ENCODE results near the gene OSTN. TPM values are rescaled to one million over a fixed set of nuclear protein-coding genes. Genes with fewer than 3 reads are reported as not detected.

Gene OSTN
- total and polyA plus RNA-seq, 2 experiments from 2014 or later: not detected

DNA sequence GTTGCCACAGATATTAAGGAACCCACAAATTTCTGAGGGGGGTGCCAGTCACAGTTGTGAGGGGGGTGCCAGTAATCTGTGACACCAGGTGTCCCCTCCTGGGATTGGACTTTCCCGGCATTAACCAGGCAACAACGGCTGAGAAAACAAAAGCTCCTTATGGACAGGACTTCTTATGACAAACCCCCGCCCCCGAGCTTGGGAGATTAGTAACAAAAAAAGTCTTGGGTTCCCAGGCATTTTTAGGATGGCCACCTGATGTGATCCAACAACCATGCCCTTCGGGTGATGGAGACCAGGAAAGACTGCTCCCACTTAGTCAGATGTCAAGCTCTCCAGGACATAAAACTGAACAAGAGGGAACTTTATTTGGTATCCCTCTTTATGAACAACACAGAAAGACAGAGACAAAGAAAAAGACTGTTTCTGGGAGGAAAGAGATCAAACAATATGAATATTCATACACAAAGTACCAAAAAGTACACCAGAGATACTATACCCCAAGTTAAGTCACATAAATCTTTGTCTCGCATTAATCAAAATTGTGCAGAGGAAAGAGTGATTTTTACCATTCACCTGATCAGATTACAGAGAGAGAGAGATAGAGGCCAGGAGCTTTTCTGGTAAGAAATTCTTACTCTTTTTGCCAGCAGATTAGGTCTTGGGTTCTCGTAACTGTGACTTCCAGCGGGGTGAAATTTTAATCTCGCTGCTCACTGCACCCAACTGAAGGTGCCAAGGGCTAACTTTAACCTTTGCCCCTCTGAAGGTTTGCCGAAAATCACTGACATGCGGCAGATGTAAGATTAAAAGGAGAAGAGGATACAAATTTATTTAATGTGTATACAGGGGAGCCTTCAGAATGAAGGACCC lies 61.6 kb downstream of the OSTN start (continued):
- TF ChIP-seq, protein P1, sequence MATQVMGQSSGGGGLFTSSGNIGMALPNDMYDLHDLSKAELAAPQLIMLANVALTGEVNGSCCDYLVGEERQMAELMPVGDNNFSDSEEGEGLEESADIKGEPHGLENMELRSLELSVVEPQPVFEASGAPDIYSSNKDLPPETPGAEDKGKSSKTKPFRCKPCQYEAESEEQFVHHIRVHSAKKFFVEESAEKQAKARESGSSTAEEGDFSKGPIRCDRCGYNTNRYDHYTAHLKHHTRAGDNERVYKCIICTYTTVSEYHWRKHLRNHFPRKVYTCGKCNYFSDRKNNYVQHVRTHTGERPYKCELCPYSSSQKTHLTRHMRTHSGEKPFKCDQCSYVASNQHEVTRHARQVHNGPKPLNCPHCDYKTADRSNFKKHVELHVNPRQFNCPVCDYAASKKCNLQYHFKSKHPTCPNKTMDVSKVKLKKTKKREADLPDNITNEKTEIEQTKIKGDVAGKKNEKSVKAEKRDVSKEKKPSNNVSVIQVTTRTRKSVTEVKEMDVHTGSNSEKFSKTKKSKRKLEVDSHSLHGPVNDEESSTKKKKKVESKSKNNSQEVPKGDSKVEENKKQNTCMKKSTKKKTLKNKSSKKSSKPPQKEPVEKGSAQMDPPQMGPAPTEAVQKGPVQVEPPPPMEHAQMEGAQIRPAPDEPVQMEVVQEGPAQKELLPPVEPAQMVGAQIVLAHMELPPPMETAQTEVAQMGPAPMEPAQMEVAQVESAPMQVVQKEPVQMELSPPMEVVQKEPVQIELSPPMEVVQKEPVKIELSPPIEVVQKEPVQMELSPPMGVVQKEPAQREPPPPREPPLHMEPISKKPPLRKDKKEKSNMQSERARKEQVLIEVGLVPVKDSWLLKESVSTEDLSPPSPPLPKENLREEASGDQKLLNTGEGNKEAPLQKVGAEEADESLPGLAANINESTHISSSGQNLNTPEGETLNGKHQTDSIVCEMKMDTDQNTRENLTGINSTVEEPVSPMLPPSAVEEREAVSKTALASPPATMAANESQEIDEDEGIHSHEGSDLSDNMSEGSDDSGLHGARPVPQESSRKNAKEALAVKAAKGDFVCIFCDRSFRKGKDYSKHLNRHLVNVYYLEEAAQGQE (IDR thresholded peaks at IDR 0.05; ENCODE audit: unreplicated experiment): no peak
- TF ChIP-seq, protein P2, sequence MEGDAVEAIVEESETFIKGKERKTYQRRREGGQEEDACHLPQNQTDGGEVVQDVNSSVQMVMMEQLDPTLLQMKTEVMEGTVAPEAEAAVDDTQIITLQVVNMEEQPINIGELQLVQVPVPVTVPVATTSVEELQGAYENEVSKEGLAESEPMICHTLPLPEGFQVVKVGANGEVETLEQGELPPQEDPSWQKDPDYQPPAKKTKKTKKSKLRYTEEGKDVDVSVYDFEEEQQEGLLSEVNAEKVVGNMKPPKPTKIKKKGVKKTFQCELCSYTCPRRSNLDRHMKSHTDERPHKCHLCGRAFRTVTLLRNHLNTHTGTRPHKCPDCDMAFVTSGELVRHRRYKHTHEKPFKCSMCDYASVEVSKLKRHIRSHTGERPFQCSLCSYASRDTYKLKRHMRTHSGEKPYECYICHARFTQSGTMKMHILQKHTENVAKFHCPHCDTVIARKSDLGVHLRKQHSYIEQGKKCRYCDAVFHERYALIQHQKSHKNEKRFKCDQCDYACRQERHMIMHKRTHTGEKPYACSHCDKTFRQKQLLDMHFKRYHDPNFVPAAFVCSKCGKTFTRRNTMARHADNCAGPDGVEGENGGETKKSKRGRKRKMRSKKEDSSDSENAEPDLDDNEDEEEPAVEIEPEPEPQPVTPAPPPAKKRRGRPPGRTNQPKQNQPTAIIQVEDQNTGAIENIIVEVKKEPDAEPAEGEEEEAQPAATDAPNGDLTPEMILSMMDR (conservative IDR thresholded peaks at IDR 0.05; ENCODE audit: low read depth in 2 of 2): no peak
- TF ChIP-seq EZH2phosphoT487 (IDR thresholded peaks at IDR 0.05; ENCODE audit: unreplicated experiment) (no peak), JUNB (IDR thresholded peaks at IDR 0.05; ENCODE audit: unreplicated experiment) (no peak), ZNF331 (CRISPR knock-in tag; IDR thresholded peaks at IDR 0.05; ENCODE audit: low read depth) (no peak), CREB1 (CRISPR knock-in tag; IDR thresholded peaks at IDR 0.05; ENCODE audit: low read depth) (no peak), STAT1 (IDR thresholded peaks at IDR 0.05; ENCODE audit: unreplicated experiment) (no peak), ZNF114 (CRISPR knock-in tag; IDR thresholded peaks at IDR 0.05) (no peak), POLR2AphosphoS5 (IDR thresholded peaks at IDR 0.05; ENCODE audit: low read depth) (no peak)
- TF ChIP-seq, protein P3, sequence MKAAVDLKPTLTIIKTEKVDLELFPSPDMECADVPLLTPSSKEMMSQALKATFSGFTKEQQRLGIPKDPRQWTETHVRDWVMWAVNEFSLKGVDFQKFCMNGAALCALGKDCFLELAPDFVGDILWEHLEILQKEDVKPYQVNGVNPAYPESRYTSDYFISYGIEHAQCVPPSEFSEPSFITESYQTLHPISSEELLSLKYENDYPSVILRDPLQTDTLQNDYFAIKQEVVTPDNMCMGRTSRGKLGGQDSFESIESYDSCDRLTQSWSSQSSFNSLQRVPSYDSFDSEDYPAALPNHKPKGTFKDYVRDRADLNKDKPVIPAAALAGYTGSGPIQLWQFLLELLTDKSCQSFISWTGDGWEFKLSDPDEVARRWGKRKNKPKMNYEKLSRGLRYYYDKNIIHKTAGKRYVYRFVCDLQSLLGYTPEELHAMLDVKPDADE (IDR thresholded peaks at IDR 0.05): no peak

GRCh38 chr3:191261304-191261638 lies 62.2 kb downstream of the OSTN start:
- no peak for DNase-seq (ENCODE audit: low spot score)
- Histone ChIP-seq H3K9me2 (ENCODE audit: insufficient read depth) (no peaks in the 10 kb centered on the region), H3K4me1 (ENCODE audit: insufficient read depth) (peaks cover 38% of the 10 kb centered on the region), H3F3A (replicated peaks; ENCODE audit: low read depth) (no peaks in the 10 kb centered on the region), H3K36me3 (ENCODE audit: insufficient read depth) (no peaks in the 10 kb centered on the region), H4K20me1 (replicated peaks; ENCODE audit: insufficient read depth) (no peaks in the 10 kb centered on the region), H3K4me2 (0 out of 2 replicates have a peak overlapping the region, but pooled peaks have one; percentile 4), H3K27me3 (ENCODE audit: insufficient read depth) (no peaks in the 10 kb centered on the region), H3K27ac (ENCODE audit: low read depth) (peak overlapping the region; percentile 27), H2AFZ (peak overlapping the region; percentile 45; the same call in 1 of the 2 replicates), H3K79me2 (replicated peaks; ENCODE audit: insufficient read depth) (no peaks in the 10 kb centered on the region), H3K4me3 (no peak overlapping the region)
- peak; percentile 70 for ATAC-seq
- TF ChIP-seq CREB1 (CRISPR knock-in tag; IDR thresholded peaks at IDR 0.05; ENCODE audit: low read depth) (no peak), POLR2AphosphoS5 (IDR thresholded peaks at IDR 0.05; ENCODE audit: low read depth) (no peak)
- TF ChIP-seq, protein P4, sequence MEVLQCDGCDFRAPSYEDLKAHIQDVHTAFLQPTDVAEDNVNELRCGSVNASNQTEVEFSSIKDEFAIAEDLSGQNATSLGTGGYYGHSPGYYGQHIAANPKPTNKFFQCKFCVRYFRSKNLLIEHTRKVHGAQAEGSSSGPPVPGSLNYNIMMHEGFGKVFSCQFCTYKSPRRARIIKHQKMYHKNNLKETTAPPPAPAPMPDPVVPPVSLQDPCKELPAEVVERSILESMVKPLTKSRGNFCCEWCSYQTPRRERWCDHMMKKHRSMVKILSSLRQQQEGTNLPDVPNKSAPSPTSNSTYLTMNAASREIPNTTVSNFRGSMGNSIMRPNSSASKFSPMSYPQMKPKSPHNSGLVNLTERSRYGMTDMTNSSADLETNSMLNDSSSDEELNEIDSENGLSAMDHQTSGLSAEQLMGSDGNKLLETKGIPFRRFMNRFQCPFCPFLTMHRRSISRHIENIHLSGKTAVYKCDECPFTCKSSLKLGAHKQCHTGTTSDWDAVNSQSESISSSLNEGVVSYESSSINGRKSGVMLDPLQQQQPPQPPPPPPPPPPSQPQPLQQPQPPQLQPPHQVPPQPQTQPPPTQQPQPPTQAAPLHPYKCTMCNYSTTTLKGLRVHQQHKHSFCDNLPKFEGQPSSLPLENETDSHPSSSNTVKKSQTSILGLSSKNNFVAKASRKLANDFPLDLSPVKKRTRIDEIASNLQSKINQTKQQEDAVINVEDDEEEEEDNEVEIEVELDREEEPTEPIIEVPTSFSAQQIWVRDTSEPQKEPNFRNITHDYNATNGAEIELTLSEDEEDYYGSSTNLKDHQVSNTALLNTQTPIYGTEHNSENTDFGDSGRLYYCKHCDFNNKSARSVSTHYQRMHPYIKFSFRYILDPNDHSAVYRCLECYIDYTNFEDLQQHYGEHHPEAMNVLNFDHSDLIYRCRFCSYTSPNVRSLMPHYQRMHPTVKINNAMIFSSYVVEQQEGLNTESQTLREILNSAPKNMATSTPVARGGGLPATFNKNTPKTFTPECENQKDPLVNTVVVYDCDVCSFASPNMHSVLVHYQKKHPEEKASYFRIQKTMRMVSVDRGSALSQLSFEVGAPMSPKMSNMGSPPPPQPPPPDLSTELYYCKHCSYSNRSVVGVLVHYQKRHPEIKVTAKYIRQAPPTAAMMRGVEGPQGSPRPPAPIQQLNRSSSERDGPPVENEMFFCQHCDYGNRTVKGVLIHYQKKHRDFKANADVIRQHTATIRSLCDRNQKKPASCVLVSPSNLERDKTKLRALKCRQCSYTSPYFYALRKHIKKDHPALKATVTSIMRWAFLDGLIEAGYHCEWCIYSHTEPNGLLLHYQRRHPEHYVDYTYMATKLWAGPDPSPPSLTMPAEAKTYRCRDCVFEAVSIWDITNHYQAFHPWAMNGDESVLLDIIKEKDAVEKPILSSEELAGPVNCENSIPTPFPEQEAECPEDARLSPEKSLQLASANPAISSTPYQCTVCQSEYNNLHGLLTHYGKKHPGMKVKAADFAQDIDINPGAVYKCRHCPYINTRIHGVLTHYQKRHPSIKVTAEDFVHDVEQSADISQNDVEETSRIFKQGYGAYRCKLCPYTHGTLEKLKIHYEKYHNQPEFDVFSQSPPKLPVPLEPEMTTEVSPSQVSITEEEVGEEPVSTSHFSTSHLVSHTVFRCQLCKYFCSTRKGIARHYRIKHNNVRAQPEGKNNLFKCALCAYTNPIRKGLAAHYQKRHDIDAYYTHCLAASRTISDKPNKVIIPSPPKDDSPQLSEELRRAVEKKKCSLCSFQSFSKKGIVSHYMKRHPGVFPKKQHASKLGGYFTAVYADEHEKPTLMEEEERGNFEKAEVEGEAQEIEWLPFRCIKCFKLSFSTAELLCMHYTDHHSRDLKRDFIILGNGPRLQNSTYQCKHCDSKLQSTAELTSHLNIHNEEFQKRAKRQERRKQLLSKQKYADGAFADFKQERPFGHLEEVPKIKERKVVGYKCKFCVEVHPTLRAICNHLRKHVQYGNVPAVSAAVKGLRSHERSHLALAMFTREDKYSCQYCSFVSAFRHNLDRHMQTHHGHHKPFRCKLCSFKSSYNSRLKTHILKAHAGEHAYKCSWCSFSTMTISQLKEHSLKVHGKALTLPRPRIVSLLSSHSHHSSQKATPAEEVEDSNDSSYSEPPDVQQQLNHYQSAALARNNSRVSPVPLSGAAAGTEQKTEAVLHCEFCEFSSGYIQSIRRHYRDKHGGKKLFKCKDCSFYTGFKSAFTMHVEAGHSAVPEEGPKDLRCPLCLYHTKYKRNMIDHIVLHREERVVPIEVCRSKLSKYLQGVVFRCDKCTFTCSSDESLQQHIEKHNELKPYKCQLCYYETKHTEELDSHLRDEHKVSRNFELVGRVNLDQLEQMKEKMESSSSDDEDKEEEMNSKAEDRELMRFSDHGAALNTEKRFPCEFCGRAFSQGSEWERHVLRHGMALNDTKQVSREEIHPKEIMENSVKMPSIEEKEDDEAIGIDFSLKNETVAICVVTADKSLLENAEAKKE (CRISPR knock-in tag; IDR thresholded peaks at IDR 0.05): no peak
- no peak overlapping the region for H3K4me3 Mint-ChIP-seq
- no peaks in the 10 kb centered on the region for H3K36me3 Mint-ChIP-seq (ENCODE audit: low read depth)
- peak overlapping the region; percentile 75; the same call in 1 of the 2 replicates for H3K27ac Mint-ChIP-seq
- peaks cover 2% of the 10 kb centered on the region for H3K27me3 Mint-ChIP-seq (ENCODE audit: insufficient read depth, low read depth, poor library complexity)
- H3K9me3 Mint-ChIP-seq: no peaks in the 10 kb centered on the region
- H3K4me1 Mint-ChIP-seq: peaks cover 32% of the 10 kb centered on the region

Measured in GM23338 (cell line).